Keratinocyte (primary cell): ENCODE results near the gene NFKBIL1.

Experiments used
- CTCF ChIP-seq, 3 experiments: IDR thresholded peaks in 1 of 3; conservative IDR thresholded peaks in 1 of 3; optimal IDR thresholded peaks in 1 of 3; 2 replicates in 2 of 3; 3 replicates in 1 of 3; pipeline versions ENCODE3 to v1.5.1; 2011; ENCODE audit warnings: low read length in 3 of 3, mild to moderate bottlenecking in 3 of 3, moderate library complexity in 2 of 3, control low read depth in 1 of 3, inconsistent platforms in 1 of 3; ENCODE audit not compliant: insufficient read depth in 2 of 3; ENCODE audit errors: extremely low read depth in 1 of 3
- EZH2 ChIP-seq: IDR thresholded peaks from one replicate; pipeline ENCODE4 v1.6.1; 2012; ENCODE audit warnings: inconsistent platforms, mild to moderate bottlenecking, low read length, moderate library complexity

GRCh38 chr6:31531771-31532643 is 15.4 kb upstream of the NFKBIL1 start:
- TF ChIP-seq CTCF (optimal IDR thresholded peaks at IDR 0.05 in 1 of 3, IDR thresholded peaks at IDR 0.05 in 1 of 3, conservative IDR thresholded peaks at IDR 0.05 in 1 of 3; ENCODE audit: extremely low read depth in 1 of 3, insufficient read depth in 2 of 3, low read length in 3 of 3) (no peak), EZH2 (no peak)
